Measurements from ENCODE around the gene STK33. TPM values are rescaled to one million over a fixed set of nuclear protein-coding genes. Genes with fewer than 3 reads are reported as not detected.
A peak's percentile ranks its signal among the peaks of the same experiment; 100 is the strongest.

Gene STK33
- polyA plus RNA-seq (2012; rRNA removed) = 12.3 and 16.6 TPM in 2 replicates
- 13.4 and 16.3 TPM in 2 replicates for polyA plus RNA-seq (2012; cell fraction: cytosol; rRNA removed)
- 21.3 and 32.6 TPM in 2 replicates for polyA plus RNA-seq (2012; cell fraction: nucleus; rRNA removed)

DNA sequence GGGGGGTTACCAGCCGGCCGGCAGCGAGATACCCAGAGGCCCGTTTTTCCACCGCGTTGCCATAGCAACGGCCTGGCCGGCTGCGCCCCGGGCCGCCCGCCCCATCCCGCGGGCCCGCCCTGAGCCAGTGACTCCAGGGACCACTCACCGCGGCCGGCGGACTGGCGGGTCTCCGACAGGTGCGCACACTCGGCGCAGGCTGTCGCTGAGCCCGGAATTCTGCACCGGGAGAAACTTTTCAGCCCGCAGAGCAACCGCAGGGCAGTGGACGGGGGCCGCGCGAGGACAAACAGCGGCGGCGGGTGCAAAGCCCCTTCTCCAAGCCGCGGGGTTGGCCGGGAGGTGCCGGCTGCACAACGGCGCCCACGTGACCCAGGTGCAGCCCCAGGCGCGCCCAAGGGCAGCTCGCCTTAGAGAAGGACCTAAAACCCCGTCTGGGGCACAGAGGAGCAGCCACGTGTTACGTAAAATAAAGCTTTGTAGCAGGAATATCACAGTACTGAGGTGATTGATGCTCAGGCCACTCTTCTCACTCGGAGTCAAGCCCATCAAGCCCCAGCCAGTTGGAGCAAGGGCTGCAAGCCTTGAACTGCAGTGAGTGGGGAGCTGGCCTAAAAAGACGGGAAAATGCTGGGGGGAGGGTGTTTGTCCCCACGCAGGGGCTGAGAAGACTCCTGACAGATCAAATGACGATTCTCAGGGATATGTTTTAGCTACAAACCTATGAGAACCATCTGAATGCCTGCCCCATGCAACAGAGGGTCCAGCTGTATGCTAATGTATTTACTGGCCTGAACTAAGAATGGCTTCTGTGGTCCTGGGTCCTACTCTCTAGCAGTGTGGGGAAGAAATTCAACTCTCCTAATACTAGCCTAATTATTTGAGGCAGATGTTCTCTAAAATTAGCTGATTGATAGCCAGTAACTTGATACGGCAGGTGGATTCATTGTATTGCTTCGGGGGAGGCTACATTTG is at the start of gene STK33:
STK33 (minus strand) TSS at position 294 of the 975 bp plus-strand sequence. CDS start 119,323 bp downstream, outside the sequence.
- 11% methylated on average over 20 of the region's 55 CpGs for WGBS (ENCODE audit: low lambda C conversion rate)
- H3K9me2 ChIP-seq = no peaks in the 10 kb centered on the region
- H3K9me3 ChIP-seq = no peaks in the 10 kb centered on the region
- peaks cover 0 to 3% of the 10 kb centered on the region in 2 experiments for H3K36me3 ChIP-seq (replicated peaks in 1 of 2; ENCODE audit: control insufficient read depth in 1 of 2, insufficient read depth in 2 of 2, low read length in 1 of 2)
- no peak within 1 kb of the TSS for H3K27ac ChIP-seq (ENCODE audit: low read depth in 2 of 2, low read length in 1 of 2)
- H3K9ac ChIP-seq = peak within 1 kb of the TSS; percentile 65; the same call in 1 of the 2 replicates
- H3K4me3 ChIP-seq (ENCODE audit: low read depth in 2 of 2, low read length in 1 of 2) = peak within 1 kb of the TSS; percentile 78 to 82
- peak within 1 kb of the TSS; percentile 99 for H2AFZ ChIP-seq (ENCODE audit: low read depth)
- CTCF ChIA-PET = interaction anchor here (1.0 kb wide), 2 partner anchors 27 to 374 kb away, joined by 3 read pairs; no protein-coding TSS in a partner anchor
- peaks cover 0 to 5% of the 10 kb centered on the region in 2 experiments; a peak in 1 of 4 replicates for H3K4me1 ChIP-seq (ENCODE audit: control insufficient read depth in 1 of 2, insufficient read depth in 2 of 2, low read depth in 1 of 2, low read length in 1 of 2)
- no peaks in the 10 kb centered on the region for H4K20me1 ChIP-seq (ENCODE audit: insufficient read depth)
- DNase-seq = peak; percentile 85
- peak within 1 kb of the TSS; percentile 93 for H3K4me2 ChIP-seq
- H3F3A ChIP-seq (replicated peaks; ENCODE audit: insufficient read depth) = no peaks in the 10 kb centered on the region
- no peaks in the 10 kb centered on the region for H3K79me2 ChIP-seq (ENCODE audit: insufficient read depth)
- no peaks in the 10 kb centered on the region for H3K27me3 ChIP-seq (ENCODE audit: insufficient read depth)
- POLR2A ChIA-PET = interaction anchor here (0.5 to 1.0 kb wide), 3 partner anchors 11 to 1125 kb away, joined by 3 to 5 read pairs (median 4); partner anchors contain the start of genes RPL27A and TRIM66
- no peak for TF ChIP-seq PBX3 (IDR thresholded peaks at IDR 0.05)
- no peak for TF ChIP-seq RAD21 (IDR thresholded peaks at IDR 0.05; ENCODE audit: low read length)
- no peak for TF ChIP-seq TCF12 (IDR thresholded peaks at IDR 0.05)
- no peak for TF ChIP-seq TEAD4 (IDR thresholded peaks at IDR 0.05; ENCODE audit: borderline replicate concordance, insufficient read depth)
- TF ChIP-seq POLR2AphosphoS5 (IDR thresholded peaks at IDR 0.05; ENCODE audit: low read depth, low read length) = peak; percentile 37; the same call in 1 of the 2 replicates
- no peak for TF ChIP-seq MEF2A (IDR thresholded peaks at IDR 0.05; ENCODE audit: borderline replicate concordance, low read depth)
- TF ChIP-seq TAF1 (IDR thresholded peaks at IDR 0.05; ENCODE audit: borderline replicate concordance, low read depth, low read length) = peak; percentile 60; the same call in 1 of the 2 replicates
- no peak for TF ChIP-seq FOXM1 (IDR thresholded peaks at IDR 0.05; ENCODE audit: low read depth)
- TF ChIP-seq SMC3 (IDR thresholded peaks at IDR 0.05; ENCODE audit: low read depth, low read length) = no peak
- peak; percentile 26; the same call in 1 of the 2 replicates for TF ChIP-seq RFX5 (IDR thresholded peaks at IDR 0.05; ENCODE audit: low read length)
- no peak for TF ChIP-seq FOXJ3 (CRISPR knock-in tag; IDR thresholded peaks at IDR 0.05)
- no peak for TF ChIP-seq GABPA (IDR thresholded peaks at IDR 0.05; ENCODE audit: low read depth)
- TF ChIP-seq, protein P1, sequence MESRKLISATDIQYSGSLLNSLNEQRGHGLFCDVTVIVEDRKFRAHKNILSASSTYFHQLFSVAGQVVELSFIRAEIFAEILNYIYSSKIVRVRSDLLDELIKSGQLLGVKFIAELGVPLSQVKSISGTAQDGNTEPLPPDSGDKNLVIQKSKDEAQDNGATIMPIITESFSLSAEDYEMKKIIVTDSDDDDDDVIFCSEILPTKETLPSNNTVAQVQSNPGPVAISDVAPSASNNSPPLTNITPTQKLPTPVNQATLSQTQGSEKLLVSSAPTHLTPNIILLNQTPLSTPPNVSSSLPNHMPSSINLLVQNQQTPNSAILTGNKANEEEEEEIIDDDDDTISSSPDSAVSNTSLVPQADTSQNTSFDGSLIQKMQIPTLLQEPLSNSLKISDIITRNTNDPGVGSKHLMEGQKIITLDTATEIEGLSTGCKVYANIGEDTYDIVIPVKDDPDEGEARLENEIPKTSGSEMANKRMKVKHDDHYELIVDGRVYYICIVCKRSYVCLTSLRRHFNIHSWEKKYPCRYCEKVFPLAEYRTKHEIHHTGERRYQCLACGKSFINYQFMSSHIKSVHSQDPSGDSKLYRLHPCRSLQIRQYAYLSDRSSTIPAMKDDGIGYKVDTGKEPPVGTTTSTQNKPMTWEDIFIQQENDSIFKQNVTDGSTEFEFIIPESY (IDR thresholded peaks at IDR 0.05; ENCODE audit: borderline replicate concordance, low read depth) = 0 out of 2 replicates have a peak, but pooled peaks have one; percentile 15
- TF ChIP-seq GATA2 (CRISPR knock-in tag; IDR thresholded peaks at IDR 0.05) = no peak
- TF ChIP-seq EP300 (IDR thresholded peaks at IDR 0.05; ENCODE audit: borderline replicate concordance in 1 of 2, low read depth in 1 of 2, low read length in 1 of 2) = no peak
- TF ChIP-seq JUND (IDR thresholded peaks at IDR 0.05) = no peak
- no peak for TF ChIP-seq EZH2phosphoT487 (IDR thresholded peaks at IDR 0.05; ENCODE audit: borderline replicate concordance, low read depth)
- no peak for TF ChIP-seq CTCF (IDR thresholded peaks at IDR 0.05)
- TF ChIP-seq MXI1 (IDR thresholded peaks at IDR 0.05; ENCODE audit: low read depth, low read length) = peak; percentile 59; the same call in 1 of the 2 replicates
- no peak for TF ChIP-seq ELF1 (IDR thresholded peaks at IDR 0.05)
- no peak for TF ChIP-seq SIN3A (IDR thresholded peaks at IDR 0.05; ENCODE audit: borderline replicate concordance, low read depth, low read length)
- TF ChIP-seq, protein P2, sequence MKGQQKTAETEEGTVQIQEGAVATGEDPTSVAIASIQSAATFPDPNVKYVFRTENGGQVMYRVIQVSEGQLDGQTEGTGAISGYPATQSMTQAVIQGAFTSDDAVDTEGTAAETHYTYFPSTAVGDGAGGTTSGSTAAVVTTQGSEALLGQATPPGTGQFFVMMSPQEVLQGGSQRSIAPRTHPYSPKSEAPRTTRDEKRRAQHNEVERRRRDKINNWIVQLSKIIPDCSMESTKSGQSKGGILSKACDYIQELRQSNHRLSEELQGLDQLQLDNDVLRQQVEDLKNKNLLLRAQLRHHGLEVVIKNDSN (IDR thresholded peaks at IDR 0.05; ENCODE audit: borderline replicate concordance, low read depth) = peak; percentile 93
- TF ChIP-seq YY1 (IDR thresholded peaks at IDR 0.05; ENCODE audit: low read depth) = peak; percentile 36; the same call in 1 of the 2 replicates
- TF ChIP-seq, protein P3, sequence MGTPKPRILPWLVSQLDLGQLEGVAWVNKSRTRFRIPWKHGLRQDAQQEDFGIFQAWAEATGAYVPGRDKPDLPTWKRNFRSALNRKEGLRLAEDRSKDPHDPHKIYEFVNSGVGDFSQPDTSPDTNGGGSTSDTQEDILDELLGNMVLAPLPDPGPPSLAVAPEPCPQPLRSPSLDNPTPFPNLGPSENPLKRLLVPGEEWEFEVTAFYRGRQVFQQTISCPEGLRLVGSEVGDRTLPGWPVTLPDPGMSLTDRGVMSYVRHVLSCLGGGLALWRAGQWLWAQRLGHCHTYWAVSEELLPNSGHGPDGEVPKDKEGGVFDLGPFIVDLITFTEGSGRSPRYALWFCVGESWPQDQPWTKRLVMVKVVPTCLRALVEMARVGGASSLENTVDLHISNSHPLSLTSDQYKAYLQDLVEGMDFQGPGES (IDR thresholded peaks at IDR 0.05; ENCODE audit: low read depth, low read length) = no peak
- TF ChIP-seq RXRA (IDR thresholded peaks at IDR 0.05; ENCODE audit: borderline replicate concordance, low read depth) = 0 out of 2 replicates have a peak, but pooled peaks have one; percentile 11
- TF ChIP-seq CHD2 (IDR thresholded peaks at IDR 0.05; ENCODE audit: low read length, partially characterized antibody) = no peak
